IPS-NIHi7 (cell line): ENCODE measurements around the gene EDA.

Source experiments
- DNase-seq: peaks from one replicate; pipeline ENCODE4 v3.0.0; 2012; ENCODE audit warnings: mixed read lengths; ENCODE audit errors: extremely low spot score

Gene EDA

GRCh38 chrX:70026112-70026850 is 410.4 kb downstream of the EDA start:
- DNase-seq, result no peak

GRCh38 chrX:70026851-70027200 is 410.9 kb downstream of the EDA start:
- DNase-seq, result no peak

DNA sequence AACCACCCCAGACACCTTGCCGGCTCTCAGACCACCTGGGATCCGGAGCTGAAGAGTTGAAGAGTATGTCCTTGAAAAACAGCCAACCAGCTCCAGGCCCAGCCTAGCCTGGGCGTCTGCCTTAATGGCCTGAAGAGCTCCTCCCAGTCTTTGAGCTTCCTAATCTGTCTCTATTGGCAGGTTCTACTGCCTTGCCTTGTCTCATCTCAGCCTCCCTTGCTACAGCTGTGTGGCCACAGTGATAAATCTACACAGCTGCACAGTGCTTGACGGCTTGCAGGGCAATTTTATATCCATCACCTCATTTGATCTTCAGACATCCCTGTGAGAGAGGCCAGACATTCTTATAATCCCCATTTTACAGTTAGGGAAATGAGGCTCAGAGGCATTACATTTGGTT is 413.9 kb downstream of the EDA start:
- no peak for DNase-seq

- peak; percentile 67 for DNase-seq
Observed at GRCh38 chrX:70030301-70030767, 414.4 kb downstream of the EDA start.

- DNase-seq, result no peak
Observed at GRCh38 chrX:70032792-70033191, 416.9 kb downstream of the EDA start.

- DNase-seq, result peak; percentile 65
Observed at GRCh38 chrX:70033348-70034051, 417.6 kb downstream of the EDA start.

DNA sequence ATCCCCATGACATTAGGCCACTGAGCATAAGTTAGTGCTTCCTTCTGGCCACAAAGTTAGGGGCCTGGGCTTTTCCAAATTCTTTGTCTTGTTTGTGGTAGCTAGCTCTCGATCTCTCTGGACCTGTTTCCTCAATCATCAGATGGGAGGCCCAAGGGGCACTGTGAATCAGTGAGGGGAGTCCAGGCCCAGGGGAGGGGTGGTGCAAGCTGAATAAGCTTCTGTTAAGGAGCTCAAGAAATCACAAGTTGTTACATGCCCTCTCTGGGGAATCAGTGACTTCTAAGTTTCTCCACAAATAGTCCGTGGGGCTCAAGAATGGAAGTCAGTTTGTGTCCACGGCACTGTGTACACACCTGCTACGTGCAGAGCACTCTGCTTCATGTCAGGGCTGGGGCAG is 418.7 kb downstream of the EDA start:
- DNase-seq, result no peak

DNA sequence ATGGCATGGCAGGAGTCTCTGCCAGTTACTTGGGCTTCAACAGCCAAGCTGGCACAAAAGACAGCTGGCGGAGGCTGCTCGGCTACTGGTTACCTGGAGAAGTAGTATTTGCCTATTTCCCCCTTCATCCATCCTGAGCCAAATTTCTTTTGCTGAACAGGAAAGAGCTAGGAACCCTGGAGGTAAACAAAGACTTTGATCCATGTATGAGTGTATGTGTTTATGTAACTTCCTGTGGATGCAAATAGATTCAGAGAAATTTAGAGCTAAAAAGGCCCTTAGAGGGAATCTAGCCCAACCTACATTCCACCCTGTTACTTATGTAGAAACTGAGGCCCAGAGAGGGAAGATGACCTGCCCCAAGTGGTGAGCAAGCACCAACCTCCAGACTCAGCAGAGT is 422.6 kb downstream of the EDA start:
- no peak for DNase-seq

GRCh38 chrX:70038951-70039350 is 423.0 kb downstream of the EDA start:
- DNase-seq, result no peak

DNA sequence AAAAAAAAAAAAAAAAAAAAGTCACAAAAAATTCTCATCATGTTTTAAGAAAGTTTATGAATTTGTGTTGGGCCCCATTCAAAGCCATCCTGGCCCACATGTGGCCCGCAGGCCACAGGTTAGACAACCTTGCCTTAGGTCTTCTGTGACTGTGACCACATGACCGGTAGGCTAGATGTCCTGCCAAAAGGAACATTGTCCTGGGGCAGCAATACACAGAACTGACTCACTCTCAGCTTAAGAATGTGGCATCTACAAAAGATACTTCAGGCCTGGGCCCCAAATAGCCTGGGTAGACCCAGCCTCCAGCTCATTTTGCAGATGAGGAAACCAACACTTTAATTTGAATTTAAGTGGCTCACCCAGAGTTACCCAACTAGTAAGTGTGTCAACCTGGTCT is 423.8 kb downstream of the EDA start:
- DNase-seq, result no peak

GRCh38 chrX:70041993-70042392 is 426.1 kb downstream of the EDA start:
- DNase-seq, result no peak

GRCh38 chrX:70042399-70043371 is 426.8 kb downstream of the EDA start:
- DNase-seq, result peak; percentile 24

DNA sequence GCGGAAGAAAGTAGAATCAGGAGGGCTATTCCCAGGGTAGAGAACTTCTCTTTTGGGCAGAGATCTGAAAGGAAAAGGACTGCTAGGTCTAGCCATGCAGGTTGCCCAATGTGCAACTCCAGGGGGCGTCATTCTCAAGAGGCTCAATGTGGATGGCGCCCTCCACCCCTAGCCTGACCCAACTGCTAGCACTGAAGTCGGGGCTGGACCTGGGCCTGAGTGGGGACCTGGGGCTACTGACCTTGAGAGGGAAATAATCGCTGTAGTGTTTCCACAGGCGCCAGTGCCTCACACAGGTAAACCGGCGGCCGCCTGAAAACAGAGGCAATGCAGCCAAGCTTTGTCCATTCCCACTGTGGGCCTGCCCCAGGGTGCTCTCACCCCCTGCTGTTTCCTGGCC is 427.8 kb downstream of the EDA start:
- no peak for DNase-seq

GRCh38 chrX:70044541-70045245 is 428.8 kb downstream of the EDA start:
- DNase-seq, result no peak

DNA sequence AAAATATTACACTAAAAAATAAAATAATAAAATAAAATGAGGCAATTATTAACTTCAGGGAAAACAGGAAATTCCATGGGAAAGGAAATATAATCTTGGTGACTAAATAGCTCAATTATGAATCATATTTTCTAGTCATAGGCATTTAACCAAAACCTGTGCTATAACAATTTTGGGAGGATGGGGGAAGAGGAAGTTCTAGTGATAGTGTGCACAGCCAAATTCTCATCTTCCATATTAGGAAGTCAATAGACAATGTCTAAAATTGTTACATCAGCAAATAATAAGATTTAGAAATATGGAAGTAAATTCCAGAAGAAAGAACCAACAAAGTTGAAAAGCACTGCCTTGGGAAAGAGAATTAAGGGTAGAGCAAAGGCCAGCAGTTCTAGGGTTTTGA is 431.1 kb downstream of the EDA start:
- DNase-seq, result no peak

GRCh38 chrX:70049406-70049805 is 433.5 kb downstream of the EDA start:
- no peak for DNase-seq

GRCh38 chrX:70049925-70050324 is 434.0 kb downstream of the EDA start, which contains the start of gene AWAT2:
Gene AWAT2, minus strand, starts transcription at chrX:70049938. Its CDS starts 6 bp downstream, at chrX:70049932.
- no peak for DNase-seq

DNA sequence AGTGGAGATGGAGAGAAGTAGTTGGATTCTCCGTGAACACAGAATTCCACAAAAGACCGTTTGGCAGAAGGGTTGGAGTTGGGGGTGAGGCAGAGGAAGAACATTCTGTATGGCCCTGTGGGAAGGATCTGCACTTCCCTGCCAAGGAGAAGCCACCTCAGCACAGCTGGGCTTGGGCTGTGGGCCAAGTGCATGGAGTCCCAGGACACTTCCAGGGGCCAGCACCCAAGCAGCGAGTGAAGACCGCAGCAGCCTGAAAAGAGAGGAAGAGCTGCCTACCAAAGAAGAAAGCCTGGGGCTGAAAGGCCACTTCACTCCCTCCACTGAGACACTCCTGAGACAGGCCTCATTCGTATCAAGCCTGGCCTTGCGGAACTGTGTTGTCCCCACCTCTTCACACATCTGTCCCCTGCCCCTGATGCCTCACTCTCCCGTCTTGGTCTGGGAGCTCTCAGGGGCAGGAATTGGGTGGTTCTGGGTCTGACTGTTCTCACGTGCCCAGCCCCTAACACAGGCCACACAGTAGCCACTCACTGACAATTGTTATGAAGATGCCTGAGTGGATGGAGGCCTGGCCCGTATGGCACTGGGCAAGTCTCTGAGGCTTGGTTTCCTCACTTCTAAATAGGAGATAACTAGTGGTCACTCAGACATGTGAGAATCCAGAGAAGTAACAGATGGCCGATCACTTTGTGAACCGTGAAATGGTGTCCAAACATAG is 437.1 kb downstream of the EDA start:
- no peak for DNase-seq

DNA sequence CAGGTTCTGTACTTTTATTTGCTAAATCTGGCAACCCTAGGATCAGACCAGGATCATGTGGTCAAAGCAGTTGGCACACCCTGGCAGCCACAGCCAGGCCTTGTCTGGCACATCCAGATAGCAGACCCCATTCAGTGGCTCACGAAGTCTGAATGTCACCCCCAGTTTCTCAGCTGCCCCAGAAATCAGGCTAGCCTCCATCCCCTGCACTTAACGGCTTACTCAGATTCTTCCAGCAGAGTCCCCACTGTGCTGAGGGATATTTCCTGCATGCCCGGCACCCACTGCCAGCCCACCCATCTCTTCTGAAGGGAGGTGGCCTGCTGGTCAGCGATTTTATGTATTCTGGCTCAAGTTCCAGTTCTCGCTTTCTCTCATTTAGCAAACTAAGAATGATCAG is 438.5 kb downstream of the EDA start:
- DNase-seq, result no peak

GRCh38 chrX:70062076-70062475 is 446.2 kb downstream of the EDA start, which contains the start of gene OTUD6A:
Gene OTUD6A, plus strand, starts transcription at chrX:70062457. Its CDS starts 68 bp downstream, at chrX:70062525.
- DNase-seq, result no peak
